ENCODE results near the gene PALD1. TPM values are rescaled to one million over a fixed set of nuclear protein-coding genes. Genes with fewer than 3 reads are reported as not detected.

Gene PALD1
- total and polyA plus RNA-seq, 2 of the 4 experiments (the other 2 are of a cell fraction) = 0.12 to 0.18 TPM

DNA sequence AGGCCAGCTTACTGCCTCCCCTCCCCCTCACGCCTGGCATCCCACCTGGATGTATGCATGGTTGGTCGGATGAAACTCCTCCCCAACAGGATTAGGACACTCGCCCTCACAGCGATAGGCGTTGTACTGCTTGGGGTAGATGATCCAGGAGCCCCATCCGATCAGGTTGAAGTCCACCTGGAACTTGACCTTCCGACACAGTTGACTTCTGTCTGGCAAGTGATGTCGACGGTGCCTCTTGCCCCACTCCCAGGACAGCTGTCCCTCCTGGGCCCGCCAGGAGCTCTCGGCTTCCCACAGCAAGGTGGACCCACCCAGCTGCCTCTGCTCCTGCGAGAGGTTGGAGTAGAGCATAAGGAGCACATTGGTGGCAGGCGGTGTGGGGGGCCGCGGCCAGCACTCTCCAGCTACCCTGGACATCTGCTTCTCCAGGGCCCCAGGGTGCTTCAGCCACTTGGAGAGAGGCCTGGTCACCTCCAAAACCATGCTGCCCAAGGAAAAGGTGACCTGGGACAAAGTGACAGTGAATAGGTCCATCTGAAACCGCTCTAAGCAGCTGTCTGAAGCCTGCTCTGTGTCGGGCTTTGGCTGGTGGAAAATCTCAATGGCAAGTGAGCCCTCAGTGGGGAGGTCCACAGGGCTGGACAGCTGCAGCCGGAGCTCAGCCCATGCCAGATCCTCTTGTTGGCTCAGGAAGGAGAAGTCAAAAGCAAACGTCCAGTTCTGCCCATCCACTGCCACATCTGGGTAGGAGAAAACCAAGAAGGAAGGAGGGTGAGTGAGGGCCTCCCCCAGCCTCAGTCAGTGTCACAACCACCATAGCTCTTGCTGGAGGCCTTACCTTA lies 43.1 kb upstream of the PALD1 start:
- H3K36me3 ChIP-seq (ENCODE audit: control insufficient read depth, insufficient read depth, low read length) = peaks cover 2% of the 10 kb centered on the region; the same call in 1 of the 2 replicates
- WGBS, 2 experiments (ENCODE audit: extremely low coverage in 2 of 2, insufficient read length in 1 of 2) = 84% methylated on average over 4 of the region's 19 CpGs; no CpG with 5 or more reads in 1 of the 2 experiments
- dilution Hi-C loops (cut with HindIII; ENCODE audit: low sequenced_read_pairs, unreplicated experiment) = no loop called here
- POLR2A ChIA-PET (ENCODE audit: unreplicated experiment) = no interaction called here
- in situ Hi-C loops (cut with MboI; ENCODE audit: low sequenced_read_pairs) = no loop called here
- CTCF ChIA-PET = interaction anchor here (0.6 kb wide), 1 partner anchor 402 kb away, joined by 3 read pairs; no protein-coding TSS in a partner anchor
- DNase-seq (no peak), ATAC-seq (ENCODE audit: low read depth) (no peak)
- no peak overlapping the region for H2BK20ac ChIP-seq (ENCODE audit: low read depth, low read length)
- no peak overlapping the region for H3K9ac ChIP-seq (ENCODE audit: low read depth, low read length)
- H3K4me1 ChIP-seq (ENCODE audit: control insufficient read depth, insufficient read depth, low read length) = peaks cover 8% of the 10 kb centered on the region
- H3K27me3 ChIP-seq (ENCODE audit: control insufficient read depth, insufficient read depth, low read length) = peaks cover 22% of the 10 kb centered on the region
- no peak overlapping the region for H3K56ac ChIP-seq (ENCODE audit: extremely low read depth, insufficient read depth, low read length)
- H3K9me3 ChIP-seq (ENCODE audit: control insufficient read depth, insufficient read depth, low read length) = no peaks in the 10 kb centered on the region; the same call in 1 of the 2 replicates
- no TSS peak for BruUV-seq (replicated peaks)
- intact Hi-C loops (cut with micrococcal nuclease) = no loop called here
- 0 out of 4 replicates have a peak, but pooled peaks cover 0 to 6% of the 10 kb centered on the region in 2 experiments for H3K79me1 ChIP-seq (ENCODE audit: low read depth in 1 of 2, low read length in 2 of 2)
- no peak overlapping the region for H3K18ac ChIP-seq (ENCODE audit: low read depth, low read length)
- no peak overlapping the region for H3K4ac ChIP-seq (ENCODE audit: low read depth, low read length)
- peaks cover 9% of the 10 kb centered on the region for H4K20me1 ChIP-seq (ENCODE audit: insufficient read depth, low read length)
- TF ChIP-seq SMC3 (IDR thresholded peaks at IDR 0.05; ENCODE audit: low read depth, low read length) (no peak), RFX5 (IDR thresholded peaks at IDR 0.05; ENCODE audit: low read depth, low read length) (no peak), MXI1 (IDR thresholded peaks at IDR 0.05; ENCODE audit: borderline replicate concordance, low read depth, low read length) (no peak), BHLHE40 (IDR thresholded peaks at IDR 0.05; ENCODE audit: low read depth, low read length) (no peak)
- H2BK5ac ChIP-seq (ENCODE audit: low read depth, low read length, poor library complexity, severe bottlenecking) = no peak overlapping the region
- no peak overlapping the region for H4K5ac ChIP-seq (ENCODE audit: low read depth, low read length)
- no peak overlapping the region for H3K23ac ChIP-seq (ENCODE audit: low read depth, low read length)
- H2BK120ac ChIP-seq (ENCODE audit: low read depth, low read length) = no peak overlapping the region
- H3K9me1 ChIP-seq (ENCODE audit: insufficient read depth, low read length) = peaks cover 6% of the 10 kb centered on the region
- H2AFZ ChIP-seq (replicated peaks; ENCODE audit: low read length, poor library complexity) = no peak overlapping the region
- no peak overlapping the region for H2BK15ac ChIP-seq (ENCODE audit: low read depth, low read length)
- H3K14ac ChIP-seq (replicated peaks; ENCODE audit: low read depth, low read length) = no peak overlapping the region
- H3K27ac ChIP-seq (ENCODE audit: insufficient read depth, low read length) = no peak overlapping the region
- H4K91ac ChIP-seq (ENCODE audit: insufficient read depth, low read depth, low read length) = no peak overlapping the region
- H4K8ac ChIP-seq (ENCODE audit: low read depth in 2 of 2, low read length in 2 of 2) = no peak overlapping the region
- H2AK9ac ChIP-seq (replicated peaks; ENCODE audit: low read depth, low read length, poor library complexity) = no peak overlapping the region
- no peak overlapping the region for H3K4me3 ChIP-seq (ENCODE audit: insufficient read depth, low read depth, low read length)
- no peak overlapping the region for H3K4me2 ChIP-seq (ENCODE audit: low read depth, low read length)
- 0 out of 2 replicates have a peak overlapping the region, but pooled peaks have one; percentile 45 for H2AK5ac ChIP-seq (ENCODE audit: low read depth, low read length)

Measured in IMR-90 (cell line).